ENCODE data around the gene KRT74. TPM values are rescaled to one million over a fixed set of nuclear protein-coding genes. Genes with fewer than 3 reads are reported as not detected.

Gene KRT74
- total RNA-seq, 4 donors from 2014 or later = not detected

DNA sequence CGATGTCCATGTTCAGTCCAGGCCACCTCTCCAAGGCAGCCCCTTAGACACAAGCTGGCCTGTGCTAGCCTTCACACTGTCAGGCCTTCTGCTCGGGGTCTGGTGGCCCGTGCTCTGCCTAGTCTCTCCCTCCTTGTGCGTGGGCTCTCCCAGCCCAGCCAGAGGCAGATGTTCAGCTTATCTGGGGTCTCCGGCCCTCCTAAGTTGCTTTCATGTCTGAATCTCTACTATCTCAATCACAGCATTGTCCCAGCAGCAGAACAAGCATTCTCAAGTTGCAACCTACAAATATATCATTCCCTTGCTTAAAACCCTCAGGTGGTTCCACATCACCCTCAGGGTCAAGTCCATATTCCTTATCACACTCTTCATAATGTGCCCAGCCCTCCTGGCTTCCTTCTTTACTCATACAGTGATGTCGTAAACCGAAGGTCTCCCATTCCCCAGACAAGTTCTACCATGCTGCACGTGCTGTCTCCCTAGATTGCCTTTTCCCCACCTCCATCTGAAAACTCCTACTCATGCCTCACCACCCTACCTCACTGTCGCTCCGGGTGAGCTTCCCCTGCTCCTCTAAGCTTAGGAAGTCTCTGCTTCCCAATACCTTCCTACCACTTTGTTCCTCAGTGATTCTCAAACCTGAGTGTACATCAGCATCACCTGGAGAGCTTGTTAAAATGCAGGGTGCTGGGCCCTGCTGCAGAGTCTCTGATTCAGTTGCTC, 43.2 kb upstream of the KRT74 start:
- TF ChIP-seq POLR2AphosphoS5 (IDR thresholded peaks at IDR 0.05) (no peak), EP300 (IDR thresholded peaks at IDR 0.05) (no peak), POLR2A (IDR thresholded peaks at IDR 0.05) (no peak)
- TF ChIP-seq, protein P1, sequence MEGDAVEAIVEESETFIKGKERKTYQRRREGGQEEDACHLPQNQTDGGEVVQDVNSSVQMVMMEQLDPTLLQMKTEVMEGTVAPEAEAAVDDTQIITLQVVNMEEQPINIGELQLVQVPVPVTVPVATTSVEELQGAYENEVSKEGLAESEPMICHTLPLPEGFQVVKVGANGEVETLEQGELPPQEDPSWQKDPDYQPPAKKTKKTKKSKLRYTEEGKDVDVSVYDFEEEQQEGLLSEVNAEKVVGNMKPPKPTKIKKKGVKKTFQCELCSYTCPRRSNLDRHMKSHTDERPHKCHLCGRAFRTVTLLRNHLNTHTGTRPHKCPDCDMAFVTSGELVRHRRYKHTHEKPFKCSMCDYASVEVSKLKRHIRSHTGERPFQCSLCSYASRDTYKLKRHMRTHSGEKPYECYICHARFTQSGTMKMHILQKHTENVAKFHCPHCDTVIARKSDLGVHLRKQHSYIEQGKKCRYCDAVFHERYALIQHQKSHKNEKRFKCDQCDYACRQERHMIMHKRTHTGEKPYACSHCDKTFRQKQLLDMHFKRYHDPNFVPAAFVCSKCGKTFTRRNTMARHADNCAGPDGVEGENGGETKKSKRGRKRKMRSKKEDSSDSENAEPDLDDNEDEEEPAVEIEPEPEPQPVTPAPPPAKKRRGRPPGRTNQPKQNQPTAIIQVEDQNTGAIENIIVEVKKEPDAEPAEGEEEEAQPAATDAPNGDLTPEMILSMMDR (IDR thresholded peaks at IDR 0.05) = no peak
- Histone ChIP-seq H3K27me3 (peaks cover 31% of the 10 kb centered on the region), H3K36me3 (no peaks in the 10 kb centered on the region), H3K9me3 (no peaks in the 10 kb centered on the region), H3K27ac (no peak overlapping the region), H3K4me1 (no peaks in the 10 kb centered on the region), H3K4me3 (no peak overlapping the region)
- ATAC-seq = no peak
- WGBS, 2 donors (ENCODE audit: low coverage in 1 of 2) = 66 to 88% methylated on average over 4 to 9 of the region's 10 CpGs

DNA sequence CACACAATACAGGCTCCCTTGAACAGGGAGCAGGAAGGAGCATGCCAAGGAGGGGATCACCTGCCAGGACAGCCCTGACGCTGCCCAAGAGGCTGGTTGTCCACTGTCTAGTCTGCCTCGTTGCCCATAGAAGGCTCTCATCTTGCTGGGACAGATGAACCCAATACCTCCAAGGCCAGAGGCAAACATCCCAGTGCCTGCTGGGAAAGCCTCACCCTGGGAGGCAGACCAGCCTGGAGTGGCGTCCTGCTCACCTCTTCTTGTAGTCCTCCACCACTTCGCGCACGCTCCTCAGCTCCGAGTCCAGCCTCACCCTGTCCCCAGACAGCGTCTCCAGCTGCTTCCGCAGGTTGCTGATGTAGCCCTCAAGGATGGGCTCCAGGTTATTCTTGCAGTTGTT, 42.3 kb upstream of the KRT74 start:
- 100% methylated on average over 1 to 3 of the region's 9 CpGs for WGBS, 2 donors (ENCODE audit: low coverage in 1 of 2)
- Histone ChIP-seq H3K27me3 (peaks cover 39% of the 10 kb centered on the region), H3K9me3 (no peaks in the 10 kb centered on the region), H3K4me3 (no peak overlapping the region), H3K4me1 (no peaks in the 10 kb centered on the region), H3K36me3 (no peaks in the 10 kb centered on the region), H3K27ac (no peak overlapping the region)
- no peak for TF ChIP-seq EP300 (IDR thresholded peaks at IDR 0.05)
- TF ChIP-seq, protein P1 (IDR thresholded peaks at IDR 0.05) = no peak
- no peak for TF ChIP-seq POLR2AphosphoS5 (IDR thresholded peaks at IDR 0.05)
- TF ChIP-seq POLR2A (IDR thresholded peaks at IDR 0.05) = no peak
- no peak for ATAC-seq

DNA sequence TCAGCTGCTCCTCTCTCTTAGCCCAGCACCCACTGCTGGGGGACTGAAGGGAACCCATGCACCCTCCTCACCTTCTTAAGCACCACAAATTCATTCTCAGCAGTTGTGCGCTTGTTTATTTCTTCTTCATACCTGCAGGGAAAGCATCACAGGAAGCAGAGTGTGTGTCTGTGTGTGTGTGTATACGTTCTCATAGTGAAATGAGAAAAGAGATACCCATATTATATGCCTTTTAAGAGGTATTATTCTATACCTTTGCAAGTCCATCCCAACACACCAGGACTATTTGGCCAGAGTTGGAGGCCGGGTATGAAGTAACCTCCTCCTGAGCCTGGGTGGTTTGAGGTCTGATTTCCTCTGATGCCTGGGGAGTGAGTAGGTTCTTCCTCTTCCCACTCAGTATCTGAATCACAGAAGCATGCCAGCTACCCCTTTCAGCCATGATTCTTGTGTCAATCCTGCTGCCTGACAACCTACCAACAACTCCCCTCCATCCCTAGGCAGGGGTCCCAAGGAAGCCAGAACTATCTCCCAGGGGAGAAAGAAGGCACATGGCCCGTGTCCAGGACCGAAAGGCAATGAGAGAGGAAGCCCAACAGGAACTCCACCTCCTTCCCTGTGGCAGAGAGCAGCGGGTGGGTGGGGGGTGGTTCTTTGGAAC, 41.7 kb upstream of the KRT74 start:
- 90 to 100% methylated on average over 1 to 2 of the region's 6 CpGs for WGBS, 2 donors (ENCODE audit: low coverage in 1 of 2)
- Histone ChIP-seq H3K36me3 (no peaks in the 10 kb centered on the region), H3K9me3 (no peaks in the 10 kb centered on the region), H3K27ac (no peak overlapping the region), H3K4me1 (no peaks in the 10 kb centered on the region), H3K27me3 (peaks cover 42% of the 10 kb centered on the region), H3K4me3 (no peak overlapping the region)
- ATAC-seq = no peak
- TF ChIP-seq EP300 (IDR thresholded peaks at IDR 0.05) (no peak), POLR2AphosphoS5 (IDR thresholded peaks at IDR 0.05) (no peak), POLR2A (IDR thresholded peaks at IDR 0.05) (no peak)
- TF ChIP-seq, protein P1 (IDR thresholded peaks at IDR 0.05) = no peak

DNA sequence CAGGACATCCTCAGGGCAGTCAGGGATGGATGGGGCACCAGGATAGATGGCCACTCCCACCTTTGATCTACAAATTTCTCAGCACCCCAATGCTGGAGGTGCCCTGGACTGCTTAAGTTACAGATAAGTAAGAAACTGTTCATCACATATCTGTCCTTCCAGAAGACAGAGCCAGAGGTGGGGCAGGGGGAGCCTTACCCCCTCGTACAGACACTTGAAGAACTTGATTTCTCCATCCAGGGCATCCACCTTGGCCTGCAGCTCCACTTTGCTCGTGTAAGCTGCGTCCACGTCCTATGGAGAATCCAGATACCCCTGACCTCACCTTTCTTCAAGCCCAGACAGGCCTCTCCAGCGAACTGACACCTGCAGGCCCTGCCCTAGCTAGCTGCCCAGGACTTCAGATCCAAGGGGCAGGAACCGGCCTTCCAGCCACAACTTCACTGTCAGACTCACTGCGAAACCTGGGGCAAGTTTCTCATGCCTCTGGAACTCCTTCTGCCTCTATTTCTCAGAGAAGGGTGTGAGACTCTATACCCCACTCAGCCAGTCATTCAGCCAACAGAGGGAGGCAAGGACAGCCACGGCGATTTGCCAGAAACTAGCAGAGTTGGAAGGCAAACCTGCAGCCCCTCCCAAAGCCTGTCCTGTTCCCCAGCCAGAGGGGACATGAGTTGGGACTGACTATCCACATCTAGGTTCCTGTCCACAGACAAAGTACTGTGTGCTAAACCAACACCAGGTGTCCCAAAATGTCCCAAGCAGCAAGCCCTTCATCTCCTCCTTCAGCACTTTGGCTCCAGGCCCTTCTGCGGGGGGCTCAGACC, 41.0 kb upstream of the KRT74 start:
- Histone ChIP-seq H3K4me1 (no peaks in the 10 kb centered on the region), H3K4me3 (no peak overlapping the region), H3K27me3 (peaks cover 49% of the 10 kb centered on the region), H3K27ac (no peak overlapping the region), H3K36me3 (no peaks in the 10 kb centered on the region), H3K9me3 (no peaks in the 10 kb centered on the region)
- no peak for ATAC-seq
- TF ChIP-seq, protein P1 (IDR thresholded peaks at IDR 0.05) = no peak
- no peak for TF ChIP-seq POLR2A (IDR thresholded peaks at IDR 0.05)
- TF ChIP-seq EP300 (IDR thresholded peaks at IDR 0.05) = no peak
- TF ChIP-seq POLR2AphosphoS5 (IDR thresholded peaks at IDR 0.05) = no peak
- WGBS, 2 donors (ENCODE audit: low coverage in 1 of 2) = 94 to 100% methylated on average over 4 to 5 of the region's 10 CpGs

Measured in gastroesophageal sphincter (tissue), 4 donors.